AG04450 (cell line): ENCODE measurements around the gene PAX1. TPM values are rescaled to one million over a fixed set of nuclear protein-coding genes. Genes with fewer than 3 reads are reported as not detected.

ENCODE experiments used
- CTCF ChIA-PET: fragments of 300-600, 350-600 bp; formaldehyde crosslinking; extraction: SDS; loops from one replicate; lab custom pipeline; 2022; ENCODE audit warnings: antibody characterized with exemption, inconsistent platforms; lab: Charles Lee
- POLR2A ChIA-PET: fragments of 350-600 bp; formaldehyde crosslinking; extraction: SDS; loops from one replicate; lab custom pipeline; 2021; ENCODE audit warnings: antibody characterized with exemption, inconsistent platforms; lab: Yijun Ruan, JAX
- DNase-seq: peaks from one replicate; pipeline ENCODE4 v3.0.0-alpha.2; 2011; ENCODE audit warnings: low read depth, low spot score
- H3K27ac ChIP-seq: one replicate; pipeline ENCODE4 v1.5.1; 2012; ENCODE audit warnings: low read depth, low read length, control low read depth
- H3K27me3 ChIP-seq: one replicate; pipeline ENCODE4 v1.6.0; 2012; ENCODE audit warnings: low read length; ENCODE audit not compliant: control insufficient read depth, insufficient read depth
- H3K4me3 ChIP-seq: 2 replicates; pipeline ENCODE4 v1.5.1; 2011; ENCODE audit warnings: mild to moderate bottlenecking, low read depth, low read length, control low read depth
- H3K9me3 ChIP-seq: 2 replicates; pipeline ENCODE4 v1.5.1; 2012; ENCODE audit warnings: low read length; ENCODE audit not compliant: control insufficient read depth, insufficient read depth
- polyA minus RNA-seq: library from RNA; depleted of rRNA, polyadenylated mRNA; stranded (reverse); fragments of >200 nt; gene quantifications from 2 replicates; pipeline ENCODE4 v1.2.3, GENCODE V29; 2011; rRNA and poly(A)+ RNA removed
- polyA plus RNA-seq: library from polyadenylated mRNA; depleted of rRNA; stranded (reverse); fragments of >200 nt; gene quantifications from 2 replicates; pipeline ENCODE4 v1.2.3, GENCODE V29; 2011; rRNA removed
- TF ChIP-seq, protein P1 (sequence below): IDR thresholded peaks from 2 replicates; pipeline ENCODE4 v1.5.1; 2011; ENCODE audit warnings: low read depth, low read length, control low read depth, inconsistent platforms

Gene PAX1
- polyA plus RNA-seq = not detected in 2 replicates
- not detected in 2 replicates for polyA minus RNA-seq

DNA sequence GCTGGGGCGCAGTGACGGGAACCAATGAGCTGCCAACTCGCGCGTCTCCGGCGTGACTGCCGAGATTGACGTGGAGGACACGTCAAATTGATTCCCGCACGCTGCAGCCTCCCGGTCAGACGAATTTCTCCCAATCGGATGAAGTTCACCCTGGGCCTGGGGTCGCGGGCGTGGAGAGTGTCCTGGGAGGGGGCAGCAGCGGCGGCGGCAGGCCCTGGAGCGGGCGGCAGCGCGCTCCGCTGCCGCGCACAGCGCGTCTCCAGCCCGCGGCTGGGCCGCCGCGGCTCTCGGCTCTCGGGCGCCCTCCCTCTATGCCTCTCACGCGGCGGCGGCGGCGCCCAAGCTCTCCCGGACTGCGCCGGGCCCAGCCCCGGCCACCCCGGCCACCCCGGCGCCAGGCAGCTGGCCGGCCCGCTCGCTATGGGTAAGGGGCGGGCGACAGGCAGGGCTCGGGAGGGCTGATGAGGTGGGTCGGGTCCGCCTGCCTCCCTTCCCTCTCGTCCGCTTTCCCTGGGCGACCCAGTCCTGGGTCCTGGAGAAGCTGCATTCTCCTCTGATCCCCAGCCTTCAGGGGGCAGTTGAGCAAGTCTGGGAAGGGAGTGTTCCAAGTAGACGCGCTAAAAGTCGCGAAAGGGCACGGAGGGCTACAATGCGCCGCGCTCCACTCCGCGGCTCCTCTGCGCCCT, at the start of gene PAX1:
Gene PAX1 (plus strand): TSS at position 90 of the 686 bp plus-strand sequence. CDS start 49 bp downstream, at position 139.
- no peaks in the 10 kb centered on the region; the same call in 1 of the 2 replicates for H3K9me3 ChIP-seq
- peaks cover 61% of the 10 kb centered on the region for H3K27me3 ChIP-seq

DNA sequence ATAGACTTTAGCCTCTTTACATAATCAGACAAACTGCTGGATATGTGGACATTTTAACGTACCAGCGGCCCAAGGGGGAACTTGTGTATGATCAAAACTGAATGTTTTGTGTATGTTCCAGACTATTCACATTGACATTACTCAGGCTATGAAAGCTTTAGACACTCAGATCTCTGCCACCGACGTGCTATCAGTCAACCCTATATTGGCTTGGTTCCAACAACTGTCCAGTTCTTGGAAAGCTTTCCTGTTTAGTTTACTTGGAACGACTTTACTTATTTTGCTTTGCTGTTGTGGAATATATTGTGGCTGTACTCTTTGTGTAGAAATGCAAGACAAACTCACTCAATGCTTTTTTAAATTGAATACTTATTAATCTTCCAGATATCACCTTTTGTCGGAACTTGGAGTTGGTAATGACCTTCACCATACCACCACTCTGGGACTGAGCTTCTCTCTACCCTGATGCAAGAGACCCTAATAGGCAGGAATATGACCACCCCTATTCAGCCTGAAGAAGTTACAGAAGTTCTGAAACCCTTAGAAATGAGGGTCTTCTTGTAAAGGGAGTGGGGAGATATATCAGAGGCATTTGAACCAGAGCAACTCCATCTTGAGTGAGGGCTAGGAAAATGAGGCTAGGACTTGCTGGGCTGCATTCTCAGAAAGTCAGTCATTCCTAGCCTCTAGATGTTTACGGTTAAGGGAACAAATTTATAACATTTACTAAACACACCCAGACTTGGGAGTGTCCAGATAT, 49.0 kb upstream of the PAX1 start:
- no peak for DNase-seq
- TF ChIP-seq, protein P1, sequence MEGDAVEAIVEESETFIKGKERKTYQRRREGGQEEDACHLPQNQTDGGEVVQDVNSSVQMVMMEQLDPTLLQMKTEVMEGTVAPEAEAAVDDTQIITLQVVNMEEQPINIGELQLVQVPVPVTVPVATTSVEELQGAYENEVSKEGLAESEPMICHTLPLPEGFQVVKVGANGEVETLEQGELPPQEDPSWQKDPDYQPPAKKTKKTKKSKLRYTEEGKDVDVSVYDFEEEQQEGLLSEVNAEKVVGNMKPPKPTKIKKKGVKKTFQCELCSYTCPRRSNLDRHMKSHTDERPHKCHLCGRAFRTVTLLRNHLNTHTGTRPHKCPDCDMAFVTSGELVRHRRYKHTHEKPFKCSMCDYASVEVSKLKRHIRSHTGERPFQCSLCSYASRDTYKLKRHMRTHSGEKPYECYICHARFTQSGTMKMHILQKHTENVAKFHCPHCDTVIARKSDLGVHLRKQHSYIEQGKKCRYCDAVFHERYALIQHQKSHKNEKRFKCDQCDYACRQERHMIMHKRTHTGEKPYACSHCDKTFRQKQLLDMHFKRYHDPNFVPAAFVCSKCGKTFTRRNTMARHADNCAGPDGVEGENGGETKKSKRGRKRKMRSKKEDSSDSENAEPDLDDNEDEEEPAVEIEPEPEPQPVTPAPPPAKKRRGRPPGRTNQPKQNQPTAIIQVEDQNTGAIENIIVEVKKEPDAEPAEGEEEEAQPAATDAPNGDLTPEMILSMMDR = no peak
- Histone ChIP-seq H3K27ac (no peak overlapping the region), H3K27me3 (no peaks in the 10 kb centered on the region), H3K9me3 (peaks cover under 1% of the 10 kb centered on the region; the same call in 1 of the 2 replicates), H3K4me3 (no peak overlapping the region)
- POLR2A ChIA-PET = no interaction called here
- CTCF ChIA-PET = interaction anchor here (1.3 kb wide), 1 partner anchor 63 kb away, joined by 4 read pairs; no protein-coding TSS in a partner anchor

More for the DNA sequence above, at the start of gene PAX1:
- ChIA-PET POLR2A (no interaction called here), CTCF (interaction anchor here (0.6 to 1.6 kb wide), 2 partner anchors 14 to 1392 kb away, joined by 3 to 5 read pairs; no protein-coding TSS in a partner anchor)
- Histone ChIP-seq H3K27ac (no peak within 1 kb of the TSS), H3K4me3 (no peak within 1 kb of the TSS)
- DNase-seq = no peak
- TF ChIP-seq, protein P1 = no peak

DNA sequence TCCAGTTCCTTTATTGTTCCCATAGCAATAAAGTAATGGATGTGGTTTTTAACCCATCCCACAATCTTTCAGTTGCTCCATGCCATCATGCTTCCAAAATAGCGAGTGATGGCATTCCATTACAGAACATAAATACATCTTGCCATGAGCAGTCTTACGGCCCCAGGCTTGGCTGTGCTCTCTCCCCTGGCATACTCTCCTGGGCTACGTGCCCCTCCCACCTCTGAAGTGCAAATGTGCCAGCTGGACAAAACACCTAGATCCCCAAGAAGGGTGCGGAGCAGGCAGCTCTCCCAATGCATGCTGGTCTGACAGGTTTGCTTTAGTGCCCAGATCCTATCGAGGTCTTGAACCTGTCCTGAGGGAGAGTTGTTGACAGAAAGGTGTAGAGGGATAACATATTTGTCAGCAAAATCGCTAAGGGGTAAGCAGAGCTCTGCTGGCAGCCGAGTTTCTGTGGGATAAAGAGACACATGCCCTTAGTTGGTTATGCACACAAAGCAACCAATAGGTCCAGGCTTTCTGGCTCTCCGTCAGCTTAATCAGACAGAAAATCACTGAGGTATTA, 43.9 kb upstream of the PAX1 start:
- ChIA-PET CTCF (no interaction called here), POLR2A (no interaction called here)

DNA sequence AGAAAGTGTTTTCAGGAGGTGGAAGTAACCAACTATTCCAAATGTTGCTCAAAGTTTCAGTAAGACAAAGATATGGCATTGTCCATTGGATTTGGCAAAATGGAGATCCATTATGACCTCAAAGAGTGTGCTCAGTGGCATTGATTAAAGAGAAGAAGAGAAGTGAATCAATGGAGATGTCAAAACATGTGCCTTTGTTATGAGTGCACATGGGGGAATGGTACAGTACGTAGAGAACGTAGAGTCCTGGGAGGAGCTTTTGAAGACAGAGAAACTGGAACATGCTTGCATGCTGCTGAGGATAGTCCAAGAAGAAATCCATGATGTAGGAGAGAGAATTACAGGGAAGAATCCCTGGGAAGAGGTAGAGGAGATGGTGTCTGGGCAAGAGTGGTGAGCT, 42.0 kb upstream of the PAX1 start:
- H3K27ac ChIP-seq = no peak overlapping the region
- POLR2A ChIA-PET = no interaction called here

More for the DNA sequence above, 43.9 kb upstream of the PAX1 start:
- DNase-seq = no peak
- Histone ChIP-seq H3K27ac (no peak overlapping the region), H3K4me3 (no peak overlapping the region), H3K9me3 (peaks cover 3% of the 10 kb centered on the region; the same call in 1 of the 2 replicates), H3K27me3 (no peaks in the 10 kb centered on the region)
- TF ChIP-seq, protein P1 = no peak

More for the DNA sequence above, 42.0 kb upstream of the PAX1 start:
- CTCF ChIA-PET = interaction anchor here (0.7 kb wide), 1 partner anchor 48 kb away, joined by 3 read pairs; no protein-coding TSS in a partner anchor
- TF ChIP-seq, protein P1 = no peak
- Histone ChIP-seq H3K9me3 (peaks cover 6% of the 10 kb centered on the region; the same call in 1 of the 2 replicates), H3K27me3 (no peaks in the 10 kb centered on the region), H3K4me3 (no peak overlapping the region)
- no peak for DNase-seq
